GM18861 (cell line): ENCODE data around the gene LRRK1.

Experiments used
- ATAC-seq: cut with Tn5 transposase; IDR thresholded peaks from one replicate; pipeline ENCODE4 v1.9.1; 2021; ENCODE audit not compliant: unreplicated experiment

Gene LRRK1

DNA sequence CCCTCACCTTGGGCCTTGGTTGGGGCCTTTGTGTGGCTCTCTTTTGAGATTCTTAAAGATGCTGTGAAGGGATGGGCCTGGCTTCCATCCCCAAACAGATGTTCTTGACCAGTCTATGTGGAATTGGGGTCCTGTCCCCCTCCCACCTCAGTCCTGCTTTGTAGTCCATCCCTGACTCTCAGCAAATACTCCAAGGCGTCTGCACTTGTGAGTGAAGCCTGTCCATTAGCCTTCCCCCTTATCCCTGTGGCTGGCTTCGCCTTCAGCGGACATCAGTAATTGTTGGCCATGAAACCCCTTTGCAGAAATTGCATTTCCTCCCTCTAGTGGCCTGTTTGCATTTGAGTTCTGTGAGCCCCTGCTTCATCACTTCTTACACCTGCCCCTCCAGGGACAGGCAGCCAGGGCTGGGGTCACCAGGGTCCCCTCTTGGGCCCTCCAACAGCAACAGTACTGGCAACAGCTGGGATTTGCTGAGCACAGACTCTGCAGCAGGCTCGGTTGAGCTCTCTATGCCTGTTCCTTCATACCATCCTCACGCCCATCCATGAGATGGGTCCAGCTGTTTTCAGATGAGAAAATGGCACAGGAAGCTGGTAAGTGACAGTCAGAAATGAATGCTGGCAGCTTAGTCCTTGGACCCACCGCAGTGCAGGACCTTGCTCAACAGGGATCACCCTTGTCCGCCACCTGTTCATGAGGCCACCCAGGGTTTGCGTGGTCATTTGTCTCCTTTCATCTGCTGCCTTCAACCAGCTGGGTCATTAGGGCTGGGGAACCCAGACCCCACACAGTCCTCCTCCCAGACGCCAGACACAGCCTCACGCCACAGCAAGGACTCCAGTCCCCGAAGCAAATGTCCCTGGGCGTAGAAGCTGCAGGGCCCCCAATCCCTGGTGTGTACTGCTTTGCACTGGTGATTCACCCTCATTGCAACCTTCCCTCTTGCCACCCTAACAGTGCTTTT, 8.9 kb upstream of the LRRK1 start:
- no peak for ATAC-seq

DNA sequence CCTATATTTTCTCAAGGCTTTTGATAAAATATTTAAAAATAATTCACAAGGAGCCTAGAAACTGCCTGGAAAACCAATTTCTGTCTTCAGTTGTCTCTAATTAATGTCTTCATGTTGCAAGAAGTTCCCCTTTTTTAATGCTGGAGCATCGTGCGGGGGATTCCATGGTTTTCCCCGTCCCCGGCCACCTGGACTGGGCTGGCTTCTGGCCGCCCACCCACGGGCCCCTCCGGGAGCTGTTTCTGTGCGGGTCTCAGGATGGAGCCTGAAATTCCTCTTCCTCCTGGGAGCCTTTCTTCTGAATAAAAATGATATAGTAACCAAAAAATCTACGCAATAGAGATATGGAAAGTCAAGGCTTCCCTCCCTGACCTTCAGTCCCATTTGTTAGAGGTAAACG, 8.1 kb upstream of the LRRK1 start:
- ATAC-seq: no peak

DNA sequence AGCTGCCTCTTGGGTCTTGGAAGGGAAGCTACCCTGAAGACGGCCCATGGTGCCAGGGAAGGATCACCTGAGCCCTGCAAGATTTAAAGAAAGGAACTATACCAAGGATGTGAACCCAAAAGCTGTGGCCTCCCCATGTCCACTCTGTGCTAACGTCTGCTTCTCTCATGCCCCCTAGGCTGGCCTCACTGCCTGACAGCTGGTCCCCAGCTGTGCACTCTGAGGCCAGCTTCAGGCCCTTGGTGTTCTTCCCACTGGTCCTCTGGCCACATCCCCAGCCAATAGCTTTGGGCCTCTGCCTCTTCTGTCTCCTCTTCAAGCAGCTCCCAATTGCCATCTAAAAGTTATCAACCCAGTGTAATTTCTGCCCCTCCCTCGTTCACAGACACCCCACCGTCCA, 5.2 kb upstream of the LRRK1 start:
- no peak for ATAC-seq

DNA sequence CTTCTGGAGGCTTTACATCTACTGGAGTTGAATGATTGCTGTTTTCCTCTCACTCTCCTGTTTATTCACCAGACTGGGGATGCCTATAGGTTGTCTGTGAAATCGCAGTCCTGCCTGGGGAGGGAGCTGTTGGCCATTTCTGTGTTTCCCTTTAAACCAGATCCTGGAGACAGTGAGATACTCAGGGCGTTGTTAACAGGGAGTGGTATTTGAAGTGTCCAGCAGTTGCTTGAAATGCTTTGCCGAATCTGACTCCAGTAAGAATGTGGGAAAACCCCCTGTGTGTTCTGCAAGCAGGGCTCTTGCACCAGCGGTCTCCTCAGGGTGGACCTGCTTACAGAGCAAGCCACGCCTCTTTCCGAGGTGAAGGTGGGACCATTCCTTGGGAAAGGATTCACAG, 4.3 kb upstream of the LRRK1 start:
- no peak for ATAC-seq

DNA sequence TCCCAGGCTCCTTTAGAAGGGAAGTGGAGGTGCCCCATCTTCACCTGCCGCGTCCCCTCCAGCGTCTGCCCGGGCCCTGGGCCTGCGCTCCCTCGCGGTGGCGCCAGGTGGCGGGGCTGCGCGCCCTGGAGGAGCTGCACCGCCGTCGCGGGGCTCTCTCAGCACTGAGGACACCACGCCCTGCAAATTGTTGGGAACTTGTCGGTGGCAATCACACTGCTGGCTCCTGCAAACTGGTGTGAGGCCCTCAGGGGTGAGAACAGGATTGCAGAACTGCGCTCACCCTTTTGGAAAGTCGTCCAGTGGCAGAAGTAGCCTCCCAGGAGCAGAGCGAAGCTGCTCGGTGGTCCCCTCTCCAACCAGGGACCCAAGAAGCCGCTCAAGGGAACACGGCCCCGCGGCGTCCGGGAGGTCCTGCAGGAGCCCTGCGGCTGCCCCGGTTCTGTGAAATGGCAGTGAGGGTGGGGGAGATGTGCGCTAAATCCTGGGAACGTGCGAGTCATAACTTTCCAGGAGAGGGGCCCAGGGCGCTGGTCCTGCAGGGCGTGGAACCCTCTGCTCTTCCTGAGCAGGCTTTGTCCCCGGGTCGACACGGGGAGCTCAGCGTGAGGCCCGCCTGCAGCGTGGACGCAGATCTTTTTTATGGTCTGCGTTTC, 995 bp upstream of the LRRK1 start:
- peak; percentile 62 for ATAC-seq

DNA sequence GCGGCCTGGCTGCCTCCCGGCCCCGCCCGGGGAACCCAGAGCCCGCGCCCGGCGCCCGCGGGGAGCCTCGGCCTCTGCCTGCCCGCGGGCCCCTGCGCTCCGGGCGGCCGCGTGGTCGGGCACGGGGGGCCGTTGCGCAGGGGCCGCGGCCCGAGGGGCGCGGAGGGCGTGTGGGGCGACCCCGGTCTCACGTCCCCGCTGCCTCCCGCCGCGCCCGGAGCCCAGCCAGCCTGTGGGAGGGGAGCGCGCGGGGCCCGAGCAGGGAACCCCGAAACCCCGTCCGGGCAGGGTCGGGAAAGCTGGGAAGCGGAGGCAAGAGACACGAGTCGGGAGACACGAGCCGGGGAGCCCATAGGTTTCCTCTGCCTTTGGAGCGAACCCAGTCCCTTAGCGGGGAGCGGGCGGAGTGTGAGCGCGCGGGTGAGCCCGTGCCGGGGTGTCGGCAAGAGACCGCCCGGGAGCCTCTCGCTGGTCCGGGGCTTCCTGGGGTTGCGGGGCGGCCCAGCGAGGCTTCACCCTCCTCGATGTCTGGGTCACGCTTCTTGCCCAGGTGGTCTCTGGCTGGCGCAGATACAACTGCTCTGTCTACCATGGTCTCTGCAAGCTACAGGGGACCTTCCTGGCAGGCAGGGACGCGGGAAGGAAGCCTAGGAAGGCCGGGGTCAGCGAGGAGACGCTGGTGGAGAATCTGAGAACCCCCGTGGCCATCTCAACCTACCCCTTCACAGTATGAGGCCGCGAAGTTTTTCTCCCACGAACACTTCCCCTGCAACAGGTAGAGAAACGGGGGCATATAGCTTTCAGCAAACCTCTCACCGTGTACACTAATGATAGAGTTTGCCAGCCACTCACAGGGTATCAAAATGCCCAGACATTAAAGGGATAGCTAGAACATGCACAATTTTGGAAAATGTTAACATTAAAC, 586 bp downstream of the LRRK1 start:
- no peak for ATAC-seq

DNA sequence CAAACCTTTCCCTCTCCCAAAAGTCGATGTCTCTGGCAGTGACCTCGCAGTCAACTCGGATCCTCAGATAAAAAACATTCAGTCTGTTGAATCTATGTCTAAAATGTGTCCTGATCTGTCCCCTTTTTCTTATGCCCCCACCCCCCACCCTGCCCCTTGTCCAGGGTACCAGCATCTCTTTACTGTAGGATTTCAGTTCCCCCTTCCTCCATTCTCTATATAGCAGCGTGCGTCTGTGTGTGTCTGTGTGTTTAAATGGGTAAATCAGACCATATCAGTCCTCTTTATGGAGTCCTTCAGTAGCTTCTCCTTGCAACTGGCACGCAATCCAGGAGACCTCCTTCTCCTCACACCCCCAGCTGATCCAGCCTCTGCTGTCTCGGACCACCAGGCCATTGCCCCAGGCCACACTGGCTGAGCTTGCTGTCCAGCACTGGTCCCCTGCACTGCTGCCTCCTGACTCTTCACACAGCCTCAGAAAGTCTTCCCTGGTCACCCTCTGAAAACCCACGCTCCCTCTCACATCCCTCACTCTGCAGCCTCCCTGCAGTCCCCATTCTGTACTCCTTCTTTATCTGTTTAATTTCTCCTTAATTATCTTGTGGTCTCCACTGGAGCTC, 1.5 kb downstream of the LRRK1 start:
- ATAC-seq: no peak

DNA sequence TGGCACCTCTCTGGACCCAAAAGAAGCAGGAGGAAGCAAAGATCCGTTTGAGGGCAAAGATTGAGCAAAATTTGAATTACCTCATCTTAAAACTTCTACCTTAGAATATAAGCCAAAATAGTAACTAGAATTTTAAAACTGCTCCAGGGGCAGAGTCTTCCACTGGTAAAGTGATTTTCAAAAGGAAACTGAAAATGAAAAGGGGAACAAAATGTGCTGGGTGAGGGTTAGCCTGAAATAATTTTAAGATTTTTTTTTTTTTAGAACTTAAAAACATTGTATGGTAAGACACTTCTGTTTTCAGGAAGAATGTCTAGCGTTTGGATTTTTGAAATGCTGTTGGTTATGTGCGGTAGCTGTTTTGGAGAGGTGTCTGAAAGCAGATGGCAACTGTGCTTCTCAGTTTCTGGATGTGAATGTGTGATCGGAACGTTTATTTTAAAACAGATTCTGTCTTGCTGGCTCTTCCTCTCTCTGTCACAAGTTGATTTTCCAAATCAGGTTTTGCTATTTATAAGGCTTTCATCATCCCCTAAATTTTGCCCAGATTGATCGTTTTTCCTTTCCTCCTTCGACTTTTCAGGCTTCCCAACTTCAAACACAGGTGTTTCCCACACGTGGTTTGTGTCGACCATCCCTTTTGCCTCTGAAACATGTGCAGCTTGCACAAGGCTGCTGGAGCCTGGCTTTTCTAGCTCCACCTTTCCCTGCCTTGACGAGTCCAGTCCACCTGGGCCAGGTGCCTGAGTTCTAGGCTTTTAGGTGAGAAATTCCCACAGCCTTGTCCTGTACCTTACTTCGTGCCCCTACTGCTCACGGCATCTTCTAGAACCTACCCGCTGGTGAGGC, 3.3 kb downstream of the LRRK1 start:
- no peak for ATAC-seq

DNA sequence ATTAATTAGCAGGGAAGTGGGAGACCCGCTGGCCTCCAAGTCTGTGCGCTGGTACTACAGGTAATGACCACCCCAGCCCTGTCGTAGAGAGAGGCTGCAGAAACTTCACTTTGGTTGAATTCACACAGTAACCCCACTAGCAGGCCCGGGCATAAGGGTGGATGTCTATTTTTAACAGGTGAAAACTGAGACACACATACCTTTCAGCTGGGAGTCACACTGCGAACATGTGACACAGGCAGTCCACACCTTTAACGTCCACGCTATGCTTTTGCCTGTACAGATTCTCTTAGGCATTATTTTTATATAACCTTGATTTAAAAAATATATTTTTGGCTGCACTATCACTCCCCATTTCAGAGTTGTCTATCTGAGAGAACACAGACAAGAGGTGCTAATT, 3.9 kb downstream of the LRRK1 start:
- ATAC-seq: no peak

DNA sequence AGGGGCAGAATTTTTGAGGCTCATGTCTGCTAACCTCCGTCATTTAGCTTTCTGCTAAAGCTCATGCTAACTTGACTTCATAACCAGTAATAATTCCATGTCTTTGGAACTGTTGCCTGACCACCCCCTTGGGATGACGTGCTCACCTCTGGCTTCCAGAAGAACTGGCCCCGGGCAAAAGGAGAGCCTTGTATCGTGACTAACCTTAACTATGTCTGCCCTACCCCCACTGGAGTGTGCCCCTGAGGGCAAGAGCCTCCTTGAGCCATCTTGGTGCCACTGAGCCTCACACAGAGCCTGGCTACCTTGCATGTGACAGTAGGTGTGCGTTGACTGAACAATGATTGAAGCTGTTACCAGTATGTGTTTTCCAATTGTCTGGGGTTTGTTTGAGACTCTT, 4.7 kb downstream of the LRRK1 start:
- ATAC-seq: no peak

DNA sequence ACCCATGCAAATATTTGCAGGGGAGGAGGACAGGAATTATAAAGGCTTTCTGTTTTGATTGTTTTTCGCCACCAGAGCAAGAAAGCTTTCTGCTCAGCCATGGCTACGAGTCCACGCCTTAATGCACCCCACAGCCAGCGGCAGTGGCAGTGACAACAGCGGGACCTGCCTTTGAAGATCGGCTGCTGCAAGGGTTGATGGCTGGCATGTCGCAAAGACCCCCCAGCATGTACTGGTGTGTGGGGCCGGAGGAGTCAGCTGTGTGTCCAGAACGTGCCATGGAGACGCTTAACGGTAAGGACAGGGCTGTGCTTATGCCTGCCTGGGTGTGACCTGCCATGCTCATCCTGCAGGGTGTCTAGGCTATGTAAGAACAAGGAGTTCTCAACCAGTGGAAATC, 5.3 kb downstream of the LRRK1 start:
- no peak for ATAC-seq

DNA sequence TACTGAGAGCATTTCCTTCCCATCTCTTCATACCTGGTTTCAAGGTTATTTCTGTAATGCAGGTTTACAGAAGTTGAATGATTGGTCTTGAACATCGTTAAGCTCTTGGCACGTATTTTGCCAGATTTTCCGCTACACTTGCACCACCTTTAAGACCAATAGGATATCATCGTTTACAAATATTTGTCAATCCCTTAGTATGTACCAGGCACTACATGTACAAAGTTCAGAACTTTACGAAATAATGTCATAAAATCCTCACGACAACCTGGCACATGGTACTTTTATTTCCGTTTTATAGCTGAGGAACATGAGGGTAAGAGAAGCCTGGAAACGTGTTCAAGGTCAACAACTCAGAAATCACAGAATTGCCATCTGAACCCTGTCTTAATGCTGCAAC, 6.3 kb downstream of the LRRK1 start:
- ATAC-seq: no peak

DNA sequence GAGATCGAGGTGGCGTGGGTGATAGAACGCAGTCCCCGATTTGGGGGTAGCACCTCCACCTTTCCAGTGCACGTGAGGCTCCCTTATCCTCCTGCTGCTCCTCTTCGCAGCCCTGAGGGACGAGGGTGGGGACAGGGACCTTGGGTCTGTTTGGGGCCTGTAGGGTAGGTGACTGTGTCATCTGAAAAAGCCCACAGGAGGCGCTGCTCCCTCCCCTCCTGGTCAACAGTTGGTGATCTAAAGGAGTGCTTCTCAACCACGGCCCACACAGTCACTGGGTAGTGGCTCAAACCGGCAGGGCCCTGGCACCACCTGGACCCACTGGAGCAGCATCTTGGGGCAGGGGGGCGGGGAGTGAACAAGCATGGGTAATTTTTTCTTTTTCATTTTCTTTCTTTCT, 7.1 kb downstream of the LRRK1 start:
- ATAC-seq: no peak

DNA sequence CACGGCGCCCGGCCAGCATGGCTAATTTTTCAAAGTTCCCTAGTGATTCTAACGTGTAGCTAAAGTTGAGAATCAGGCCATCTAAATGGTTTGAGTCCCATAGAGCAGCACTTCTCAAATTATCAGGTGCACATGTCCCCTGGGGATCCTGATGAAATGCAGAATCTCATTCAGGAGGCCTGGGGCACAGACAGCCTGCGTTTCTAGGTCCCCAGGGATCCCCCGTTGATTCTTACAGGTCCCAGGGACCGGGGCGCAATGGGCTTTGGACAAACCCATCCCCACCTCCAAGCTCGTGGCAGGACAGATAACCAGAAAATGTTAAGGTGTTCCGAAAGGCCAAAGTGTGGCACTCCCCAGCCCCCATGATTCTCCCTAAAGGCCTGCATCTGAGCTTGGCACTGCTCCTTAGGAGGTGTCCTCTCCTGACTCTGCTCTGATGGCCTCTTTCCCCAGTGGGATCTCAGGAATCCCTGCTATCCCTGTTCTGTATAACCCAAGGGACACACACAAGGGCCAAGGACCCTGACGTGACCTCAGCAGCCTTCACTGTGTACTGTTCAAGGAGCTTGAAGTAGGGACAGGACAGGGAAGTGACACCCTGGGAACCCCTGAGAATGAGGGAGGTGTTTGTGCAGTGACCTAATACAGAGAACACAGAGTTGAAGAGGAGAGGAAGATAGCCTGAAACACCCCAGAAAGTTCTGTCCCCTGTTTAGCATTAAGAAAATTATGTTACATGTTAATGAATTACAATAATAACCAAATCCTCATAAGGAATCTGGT, 8.0 kb downstream of the LRRK1 start:
- peak; percentile 30 for ATAC-seq

DNA sequence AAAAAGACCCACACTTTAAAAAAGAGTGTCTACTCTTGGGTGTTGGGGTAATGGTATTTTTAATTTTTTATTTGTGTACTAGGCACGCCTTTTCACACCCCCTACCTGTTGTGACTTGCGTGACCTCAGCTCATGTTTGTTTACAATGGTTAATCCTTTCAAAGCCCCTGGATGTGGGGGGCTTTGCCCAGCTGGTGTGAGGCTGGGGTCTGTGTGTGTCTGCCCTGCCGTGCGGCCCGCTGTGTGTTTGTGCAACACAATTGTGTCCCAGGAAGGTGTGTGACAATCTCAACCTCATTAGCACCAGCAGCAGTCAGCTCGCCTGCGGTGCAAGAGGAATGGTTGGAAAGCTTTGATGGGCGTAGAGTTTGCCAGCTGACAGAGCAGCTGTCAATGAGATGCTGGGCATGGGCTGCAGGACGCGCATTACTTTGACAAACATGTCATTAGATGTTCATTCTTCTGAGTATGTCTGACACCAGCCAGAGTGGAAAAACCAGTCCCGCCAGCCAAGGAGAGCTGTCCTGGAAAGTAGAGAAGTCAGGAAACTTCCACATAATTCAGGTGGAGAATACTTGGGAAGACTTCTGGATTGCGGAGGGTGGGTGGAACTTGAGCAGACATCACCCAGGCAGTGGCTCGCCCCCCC, 9.6 kb downstream of the LRRK1 start:
- ATAC-seq: no peak

DNA sequence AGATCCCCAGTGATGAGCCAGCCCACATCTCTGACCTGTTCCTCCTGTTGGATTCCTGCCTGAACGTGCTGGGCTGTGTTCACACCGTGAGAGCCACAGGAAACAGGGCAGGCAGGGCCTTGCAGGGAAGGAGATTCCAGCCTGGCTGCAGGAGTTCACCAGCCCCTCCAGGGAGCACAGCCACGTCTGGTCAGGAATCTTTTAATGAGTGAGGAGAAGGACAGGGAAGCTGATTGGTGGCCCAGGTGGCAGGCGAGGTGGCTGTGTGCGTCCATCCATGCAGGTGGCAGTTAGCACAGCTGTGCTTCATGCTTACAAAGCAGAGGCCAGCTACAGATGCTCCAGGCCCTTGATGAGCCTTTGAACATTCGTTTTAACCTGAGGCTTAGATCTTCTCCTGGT, 10.5 kb downstream of the LRRK1 start:
- peak; percentile 31 for ATAC-seq

DNA sequence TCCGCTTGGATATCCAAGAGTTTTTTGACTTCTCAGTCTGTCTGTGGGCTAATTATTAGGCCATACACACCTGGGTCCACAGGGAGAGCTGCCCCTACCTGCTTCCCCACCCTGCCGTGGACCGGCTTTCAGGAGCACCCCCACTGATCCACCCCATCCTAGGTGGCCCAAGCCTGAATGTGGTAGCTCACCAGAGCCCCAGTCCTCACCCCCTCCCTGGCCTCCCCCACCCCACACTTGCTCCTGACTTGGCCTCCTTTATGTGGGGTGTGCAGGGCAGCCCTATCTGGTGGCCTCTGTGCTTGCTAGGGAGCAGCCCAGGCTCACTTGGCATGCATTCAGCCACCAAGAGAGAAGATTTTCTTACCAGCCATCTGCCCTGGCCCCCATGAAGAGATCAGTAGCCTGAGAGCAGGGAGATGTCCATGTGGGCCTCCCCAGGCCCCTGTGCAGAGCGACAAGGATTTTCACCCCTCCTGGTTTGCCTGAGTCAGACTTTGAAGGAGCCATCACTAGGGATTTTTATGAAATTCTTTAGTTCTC, 11.2 kb downstream of the LRRK1 start:
- no peak for ATAC-seq

DNA sequence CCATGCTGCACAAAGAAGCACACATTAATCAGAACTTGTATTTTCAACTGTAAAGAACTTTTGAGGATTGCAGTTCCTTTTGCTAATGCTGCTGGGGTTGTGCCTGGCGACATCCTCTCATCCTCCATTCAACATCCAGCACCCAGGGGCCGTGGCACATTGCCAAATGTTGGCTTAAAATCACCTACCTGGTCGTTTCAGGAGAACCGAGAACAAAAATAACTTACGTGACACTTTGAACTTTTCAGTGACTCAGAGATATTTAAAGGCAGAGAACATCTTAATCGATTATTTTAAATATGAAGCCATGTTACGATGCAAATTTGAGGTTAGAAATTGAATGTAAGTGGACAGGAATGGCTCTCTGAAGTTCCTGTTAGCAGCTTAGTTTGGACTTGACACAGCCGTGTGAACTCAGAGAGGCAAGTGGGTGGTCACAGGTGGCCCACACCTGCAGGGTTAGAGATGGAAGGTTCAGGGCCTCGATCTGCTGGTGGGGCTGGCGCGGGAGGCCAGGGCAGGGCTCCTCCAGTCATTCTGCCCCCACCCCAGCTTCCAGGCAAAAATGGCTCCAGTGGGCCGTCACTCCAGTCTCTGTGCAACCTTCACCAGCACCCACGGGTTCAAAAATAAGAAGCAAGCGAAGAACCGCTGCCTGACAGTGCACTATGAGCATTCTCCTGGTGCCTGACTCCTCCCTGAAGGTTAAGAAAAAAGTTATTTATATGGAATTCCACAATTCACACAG, 12.2 kb downstream of the LRRK1 start:
- ATAC-seq: peak; percentile 36
